ENCODE measurements around the gene FDXACB1. TPM values are rescaled to one million over a fixed set of nuclear protein-coding genes. Genes with fewer than 3 reads are reported as not detected.

FDXACB1 gene
- total RNA-seq, 1 donor from 2014 or later = 2.4 TPM

DNA sequence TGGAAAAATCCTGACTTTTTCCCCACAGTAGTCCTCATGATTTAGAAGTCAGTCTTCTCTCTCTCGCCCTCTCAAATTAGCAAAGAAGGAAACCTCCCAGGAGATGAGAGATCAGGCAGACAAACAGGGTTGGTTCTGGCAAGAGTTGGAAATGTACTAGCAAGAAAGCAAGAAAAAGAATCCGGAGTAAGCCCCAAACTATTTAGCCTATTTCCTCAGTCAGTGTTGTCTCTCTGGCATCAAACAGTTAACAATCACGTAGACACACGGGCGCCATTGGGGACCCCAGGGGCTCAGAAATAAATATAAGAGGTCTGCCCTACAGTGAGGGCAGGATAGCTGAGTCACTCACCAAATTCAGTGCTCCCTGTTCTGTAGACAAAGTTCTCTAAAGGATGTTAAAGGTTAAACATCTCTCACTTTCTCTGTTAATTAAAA is 44.4 kb upstream of the FDXACB1 start:
- H3K4me3 ChIP-seq (ENCODE audit: low read depth, low read length) = no peak overlapping the region
- TF ChIP-seq, protein P1, sequence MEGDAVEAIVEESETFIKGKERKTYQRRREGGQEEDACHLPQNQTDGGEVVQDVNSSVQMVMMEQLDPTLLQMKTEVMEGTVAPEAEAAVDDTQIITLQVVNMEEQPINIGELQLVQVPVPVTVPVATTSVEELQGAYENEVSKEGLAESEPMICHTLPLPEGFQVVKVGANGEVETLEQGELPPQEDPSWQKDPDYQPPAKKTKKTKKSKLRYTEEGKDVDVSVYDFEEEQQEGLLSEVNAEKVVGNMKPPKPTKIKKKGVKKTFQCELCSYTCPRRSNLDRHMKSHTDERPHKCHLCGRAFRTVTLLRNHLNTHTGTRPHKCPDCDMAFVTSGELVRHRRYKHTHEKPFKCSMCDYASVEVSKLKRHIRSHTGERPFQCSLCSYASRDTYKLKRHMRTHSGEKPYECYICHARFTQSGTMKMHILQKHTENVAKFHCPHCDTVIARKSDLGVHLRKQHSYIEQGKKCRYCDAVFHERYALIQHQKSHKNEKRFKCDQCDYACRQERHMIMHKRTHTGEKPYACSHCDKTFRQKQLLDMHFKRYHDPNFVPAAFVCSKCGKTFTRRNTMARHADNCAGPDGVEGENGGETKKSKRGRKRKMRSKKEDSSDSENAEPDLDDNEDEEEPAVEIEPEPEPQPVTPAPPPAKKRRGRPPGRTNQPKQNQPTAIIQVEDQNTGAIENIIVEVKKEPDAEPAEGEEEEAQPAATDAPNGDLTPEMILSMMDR (IDR thresholded peaks at IDR 0.05; ENCODE audit: insufficient read depth, low read length, severe bottlenecking) = no peak
- H3K27me3 ChIP-seq (ENCODE audit: control insufficient read depth, insufficient read depth, low read length) = no peaks in the 10 kb centered on the region
- DNase-seq (ENCODE audit: low read depth) (no peak), FAIRE-seq (no peak)
- H3K36me3 ChIP-seq (ENCODE audit: control insufficient read depth, insufficient read depth, low read length) = no peaks in the 10 kb centered on the region

GRCh38 chr11:111922803-111923202 is 43.8 kb upstream of the FDXACB1 start:
- no peak overlapping the region for H3K4me3 ChIP-seq (ENCODE audit: low read depth, low read length)

GRCh38 chr11:111921541-111922230 is 42.7 kb upstream of the FDXACB1 start:
- FAIRE-seq (no peak), DNase-seq (ENCODE audit: low read depth) (no peak)
- no peak overlapping the region for H3K4me3 ChIP-seq (ENCODE audit: low read depth, low read length)
- no peaks in the 10 kb centered on the region for H3K27me3 ChIP-seq (ENCODE audit: control insufficient read depth, insufficient read depth, low read length)
- TF ChIP-seq, protein P1 (IDR thresholded peaks at IDR 0.05; ENCODE audit: insufficient read depth, low read length, severe bottlenecking) = no peak
- no peaks in the 10 kb centered on the region for H3K36me3 ChIP-seq (ENCODE audit: control insufficient read depth, insufficient read depth, low read length)

More at GRCh38 chr11:111922803-111923202, 43.8 kb upstream of the FDXACB1 start:
- TF ChIP-seq, protein P1 (IDR thresholded peaks at IDR 0.05; ENCODE audit: insufficient read depth, low read length, severe bottlenecking) = no peak
- FAIRE-seq (no peak), DNase-seq (ENCODE audit: low read depth) (peak; percentile 78)
- Histone ChIP-seq H3K27me3 (ENCODE audit: control insufficient read depth, insufficient read depth, low read length) (no peaks in the 10 kb centered on the region), H3K36me3 (ENCODE audit: control insufficient read depth, insufficient read depth, low read length) (no peaks in the 10 kb centered on the region)

- no peak for FAIRE-seq
- H3K4me3 ChIP-seq (ENCODE audit: low read depth, low read length) = no peak overlapping the region
- H3K36me3 ChIP-seq (ENCODE audit: control insufficient read depth, insufficient read depth, low read length) = no peaks in the 10 kb centered on the region
- no peak for DNase-seq (ENCODE audit: low read depth)
- TF ChIP-seq, protein P1 (IDR thresholded peaks at IDR 0.05; ENCODE audit: insufficient read depth, low read length, severe bottlenecking) = no peak
- no peaks in the 10 kb centered on the region for H3K27me3 ChIP-seq (ENCODE audit: control insufficient read depth, insufficient read depth, low read length)
Measured at GRCh38 chr11:111920908-111921307, 41.9 kb upstream of the FDXACB1 start.

GRCh38 chr11:111918390-111919256 is 39.7 kb upstream of the FDXACB1 start, which contains the start of gene C11orf52:
TSS of gene C11orf52 (plus strand) at chr11:111918913. CDS start at chr11:111918973, 60 bp downstream.
- FAIRE-seq (no peak), DNase-seq (ENCODE audit: low read depth) (peak; percentile 79)
- Histone ChIP-seq H3K27me3 (ENCODE audit: control insufficient read depth, insufficient read depth, low read length) (no peaks in the 10 kb centered on the region), H3K36me3 (ENCODE audit: control insufficient read depth, insufficient read depth, low read length) (no peaks in the 10 kb centered on the region), H3K4me3 (ENCODE audit: low read depth, low read length) (peak within 1 kb of the TSS; percentile 0)
- TF ChIP-seq, protein P1 (IDR thresholded peaks at IDR 0.05; ENCODE audit: insufficient read depth, low read length, severe bottlenecking) = peak; percentile 13

Measured in bronchial epithelial cell (primary cell).